ENCODE measurements around the gene EPHA4.

The EPHA4 gene

GRCh38 chr2:221431477-221431876 is 140.6 kb downstream of the EPHA4 start:
- DNase-seq: no peak

- no peak for DNase-seq
These were observed 142.2 kb downstream of the EPHA4 start for GRCh38 chr2:221429741-221430491.

- no peak for DNase-seq
These were observed 143.2 kb downstream of the EPHA4 start for GRCh38 chr2:221428896-221429295.

GRCh38 chr2:221426929-221427328 is 145.2 kb downstream of the EPHA4 start:
- DNase-seq: no peak

- DNase-seq: no peak
These were observed 146.2 kb downstream of the EPHA4 start for GRCh38 chr2:221425891-221426290.

- no peak for DNase-seq
These were observed 146.8 kb downstream of the EPHA4 start for GRCh38 chr2:221425353-221425752.

GRCh38 chr2:221423210-221423804 is 148.8 kb downstream of the EPHA4 start:
- no peak for DNase-seq

- DNase-seq: no peak
These were observed 149.4 kb downstream of the EPHA4 start for GRCh38 chr2:221422516-221423209.

GRCh38 chr2:221420245-221420644 is 151.9 kb downstream of the EPHA4 start:
- no peak for DNase-seq

GRCh38 chr2:221415789-221416188 is 156.3 kb downstream of the EPHA4 start:
- DNase-seq: no peak

GRCh38 chr2:221412978-221413377 is 159.1 kb downstream of the EPHA4 start:
- DNase-seq: no peak

GRCh38 chr2:221410487-221410886 is 161.6 kb downstream of the EPHA4 start:
- DNase-seq: no peak

- DNase-seq: no peak
These were observed 164.3 kb downstream of the EPHA4 start for GRCh38 chr2:221407765-221408164.

- no peak for DNase-seq
These were observed 166.6 kb downstream of the EPHA4 start for GRCh38 chr2:221405521-221405920.

GRCh38 chr2:221402072-221402471 is 170.0 kb downstream of the EPHA4 start:
- DNase-seq: no peak

GRCh38 chr2:221400411-221400810 is 171.7 kb downstream of the EPHA4 start:
- DNase-seq: no peak

GRCh38 chr2:221399183-221399582 is 172.9 kb downstream of the EPHA4 start:
- DNase-seq: no peak

GRCh38 chr2:221397187-221397586 is 174.9 kb downstream of the EPHA4 start:
- DNase-seq: no peak

GRCh38 chr2:221392228-221392881 is 179.7 kb downstream of the EPHA4 start:
- DNase-seq: no peak

GRCh38 chr2:221390878-221391277 is 181.2 kb downstream of the EPHA4 start:
- DNase-seq: no peak

GRCh38 chr2:221389904-221390303 is 182.2 kb downstream of the EPHA4 start:
- no peak for DNase-seq

- DNase-seq: no peak
These were observed 182.7 kb downstream of the EPHA4 start for GRCh38 chr2:221389421-221389820.

GRCh38 chr2:221388891-221389290 is 183.2 kb downstream of the EPHA4 start:
- no peak for DNase-seq

GRCh38 chr2:221385716-221386115 is 186.4 kb downstream of the EPHA4 start:
- no peak for DNase-seq
